SK-N-SH treated with all-trans-retinoic acid at 6 μM for 48 hours (cell line): ENCODE data around the gene FHIT.

Experiments used
- ARNTL ChIP-seq: fragments of 450-650 bp; formaldehyde crosslinking; IDR thresholded peaks from 2 replicates; pipeline ENCODE4 v1.5.0; 2020; ENCODE audit warnings: low read depth, mild to moderate bottlenecking, moderate library complexity, borderline replicate concordance
- BACH2 ChIP-seq: fragments of 250-450 bp; sonication (Bioruptor Pico); IDR thresholded peaks from 2 replicates; pipeline ENCODE4 v1.9.0; 2021; ENCODE audit warnings: mild to moderate bottlenecking, borderline replicate concordance
- GLIS3 ChIP-seq: fragments of 250-450 bp; sonication (Bioruptor Pico); IDR thresholded peaks from 2 replicates; pipeline ENCODE4 v1.5.0; 2020; ENCODE audit warnings: mild to moderate bottlenecking, moderate library complexity
- ISL1 ChIP-seq: fragments of 250-450 bp; sonication (Bioruptor Pico); IDR thresholded peaks from 2 replicates; pipeline ENCODE4 v2.1.2; 2022; ENCODE audit warnings: mild to moderate bottlenecking, moderate library complexity
- SNAI2 ChIP-seq: fragments of 250-450 bp; sonication (Bioruptor Pico); IDR thresholded peaks from 2 replicates; pipeline ENCODE4 v1.5.0; 2020; ENCODE audit warnings: mild to moderate bottlenecking, moderate library complexity
- TCF4 ChIP-seq: fragments of 250-450 bp; sonication (Bioruptor Pico); IDR thresholded peaks from 2 replicates; pipeline ENCODE4 v1.8.0; 2021; ENCODE audit warnings: mild to moderate bottlenecking, moderate library complexity, borderline replicate concordance
- ZC3H10 ChIP-seq: fragments of 250-450 bp; sonication (Bioruptor Pico); IDR thresholded peaks from 2 replicates; pipeline ENCODE4 v1.5.1; 2021; ENCODE audit warnings: mild to moderate bottlenecking, moderate library complexity
- ZNF565 ChIP-seq: fragments of 450-650 bp; formaldehyde crosslinking; conservative IDR thresholded peaks from 2 replicates; pipeline ENCODE4 v1.5.0; 2020; ENCODE audit warnings: low read depth, mild to moderate bottlenecking, moderate library complexity
- ZNF70 ChIP-seq: fragments of 450-650 bp; formaldehyde crosslinking; IDR thresholded peaks from 2 replicates; pipeline ENCODE4 v1.5.0; 2020; ENCODE audit warnings: mild to moderate bottlenecking, moderate library complexity
- TF ChIP-seq, protein P1 (sequence below): fragments of 250-450 bp; sonication (Bioruptor Pico); IDR thresholded peaks from 2 replicates; pipeline ENCODE4 v1.5.1; 2020; ENCODE audit warnings: low read depth, mild to moderate bottlenecking, moderate library complexity
- TF ChIP-seq, protein P2 (sequence below): fragments of 250-450 bp; sonication (Bioruptor Pico); IDR thresholded peaks from 2 replicates; pipeline ENCODE4 v1.8.0; 2020; ENCODE audit warnings: mild to moderate bottlenecking, moderate library complexity, borderline replicate concordance
- TF ChIP-seq, protein P3 (sequence below): fragments of 250-450 bp; sonication (Bioruptor Pico); IDR thresholded peaks from 2 replicates; pipeline ENCODE4 v1.5.0; 2020; ENCODE audit warnings: mild to moderate bottlenecking, moderate library complexity
- TF ChIP-seq, protein P4 (sequence below): fragments of 250-450 bp; sonication (Bioruptor Pico); IDR thresholded peaks from 2 replicates; pipeline ENCODE4 v1.5.1; 2021; ENCODE audit warnings: mild to moderate bottlenecking, moderate library complexity
- TF ChIP-seq, protein P5 (sequence below): fragments of 250-450 bp; sonication (Bioruptor Pico); IDR thresholded peaks from 2 replicates; pipeline ENCODE4 v1.8.0; 2021; ENCODE audit warnings: low read depth, mild to moderate bottlenecking, moderate library complexity, borderline replicate concordance

DNA sequence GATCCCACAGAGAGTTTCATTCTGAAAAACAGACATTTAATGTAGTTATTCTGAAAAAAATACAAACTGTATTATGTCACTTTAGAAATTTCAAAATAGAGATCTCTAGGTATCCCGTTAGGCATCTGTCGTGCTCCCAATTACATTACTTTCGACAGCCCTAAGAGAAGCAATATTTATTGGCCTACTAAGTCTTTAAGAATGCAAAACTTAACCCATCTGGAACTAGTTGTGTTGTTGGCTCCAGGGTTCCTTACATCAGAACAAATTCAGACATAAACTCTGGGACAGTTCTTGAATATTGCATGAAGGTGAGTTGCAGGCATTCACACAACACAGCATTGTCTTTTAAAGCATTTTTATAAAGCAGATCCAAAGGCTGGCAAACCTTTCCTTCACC lies 498.4 kb downstream of the FHIT start:
- TF ChIP-seq ZNF565 (no peak), GLIS3 (CRISPR knock-in tag) (no peak), SNAI2 (CRISPR knock-in tag) (no peak), ARNTL (CRISPR knock-in tag) (no peak), ISL1 (CRISPR knock-in tag) (peak; percentile 38; the same call in 1 of the 2 replicates), BACH2 (no peak), ZNF70 (CRISPR knock-in tag) (no peak), TCF4 (CRISPR knock-in tag) (no peak), ZC3H10 (CRISPR knock-in tag) (no peak)
- TF ChIP-seq, protein P1, sequence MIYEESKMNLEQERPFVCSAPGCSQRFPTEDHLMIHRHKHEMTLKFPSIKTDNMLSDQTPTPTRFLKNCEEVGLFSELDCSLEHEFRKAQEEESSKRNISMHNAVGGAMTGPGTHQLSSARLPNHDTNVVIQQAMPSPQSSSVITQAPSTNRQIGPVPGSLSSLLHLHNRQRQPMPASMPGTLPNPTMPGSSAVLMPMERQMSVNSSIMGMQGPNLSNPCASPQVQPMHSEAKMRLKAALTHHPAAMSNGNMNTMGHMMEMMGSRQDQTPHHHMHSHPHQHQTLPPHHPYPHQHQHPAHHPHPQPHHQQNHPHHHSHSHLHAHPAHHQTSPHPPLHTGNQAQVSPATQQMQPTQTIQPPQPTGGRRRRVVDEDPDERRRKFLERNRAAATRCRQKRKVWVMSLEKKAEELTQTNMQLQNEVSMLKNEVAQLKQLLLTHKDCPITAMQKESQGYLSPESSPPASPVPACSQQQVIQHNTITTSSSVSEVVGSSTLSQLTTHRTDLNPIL (CRISPR knock-in tag), result no peak
- TF ChIP-seq, protein P2, sequence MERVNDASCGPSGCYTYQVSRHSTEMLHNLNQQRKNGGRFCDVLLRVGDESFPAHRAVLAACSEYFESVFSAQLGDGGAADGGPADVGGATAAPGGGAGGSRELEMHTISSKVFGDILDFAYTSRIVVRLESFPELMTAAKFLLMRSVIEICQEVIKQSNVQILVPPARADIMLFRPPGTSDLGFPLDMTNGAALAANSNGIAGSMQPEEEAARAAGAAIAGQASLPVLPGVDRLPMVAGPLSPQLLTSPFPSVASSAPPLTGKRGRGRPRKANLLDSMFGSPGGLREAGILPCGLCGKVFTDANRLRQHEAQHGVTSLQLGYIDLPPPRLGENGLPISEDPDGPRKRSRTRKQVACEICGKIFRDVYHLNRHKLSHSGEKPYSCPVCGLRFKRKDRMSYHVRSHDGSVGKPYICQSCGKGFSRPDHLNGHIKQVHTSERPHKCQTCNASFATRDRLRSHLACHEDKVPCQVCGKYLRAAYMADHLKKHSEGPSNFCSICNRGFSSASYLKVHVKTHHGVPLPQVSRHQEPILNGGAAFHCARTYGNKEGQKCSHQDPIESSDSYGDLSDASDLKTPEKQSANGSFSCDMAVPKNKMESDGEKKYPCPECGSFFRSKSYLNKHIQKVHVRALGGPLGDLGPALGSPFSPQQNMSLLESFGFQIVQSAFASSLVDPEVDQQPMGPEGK (CRISPR knock-in tag), result no peak
- TF ChIP-seq, protein P3, sequence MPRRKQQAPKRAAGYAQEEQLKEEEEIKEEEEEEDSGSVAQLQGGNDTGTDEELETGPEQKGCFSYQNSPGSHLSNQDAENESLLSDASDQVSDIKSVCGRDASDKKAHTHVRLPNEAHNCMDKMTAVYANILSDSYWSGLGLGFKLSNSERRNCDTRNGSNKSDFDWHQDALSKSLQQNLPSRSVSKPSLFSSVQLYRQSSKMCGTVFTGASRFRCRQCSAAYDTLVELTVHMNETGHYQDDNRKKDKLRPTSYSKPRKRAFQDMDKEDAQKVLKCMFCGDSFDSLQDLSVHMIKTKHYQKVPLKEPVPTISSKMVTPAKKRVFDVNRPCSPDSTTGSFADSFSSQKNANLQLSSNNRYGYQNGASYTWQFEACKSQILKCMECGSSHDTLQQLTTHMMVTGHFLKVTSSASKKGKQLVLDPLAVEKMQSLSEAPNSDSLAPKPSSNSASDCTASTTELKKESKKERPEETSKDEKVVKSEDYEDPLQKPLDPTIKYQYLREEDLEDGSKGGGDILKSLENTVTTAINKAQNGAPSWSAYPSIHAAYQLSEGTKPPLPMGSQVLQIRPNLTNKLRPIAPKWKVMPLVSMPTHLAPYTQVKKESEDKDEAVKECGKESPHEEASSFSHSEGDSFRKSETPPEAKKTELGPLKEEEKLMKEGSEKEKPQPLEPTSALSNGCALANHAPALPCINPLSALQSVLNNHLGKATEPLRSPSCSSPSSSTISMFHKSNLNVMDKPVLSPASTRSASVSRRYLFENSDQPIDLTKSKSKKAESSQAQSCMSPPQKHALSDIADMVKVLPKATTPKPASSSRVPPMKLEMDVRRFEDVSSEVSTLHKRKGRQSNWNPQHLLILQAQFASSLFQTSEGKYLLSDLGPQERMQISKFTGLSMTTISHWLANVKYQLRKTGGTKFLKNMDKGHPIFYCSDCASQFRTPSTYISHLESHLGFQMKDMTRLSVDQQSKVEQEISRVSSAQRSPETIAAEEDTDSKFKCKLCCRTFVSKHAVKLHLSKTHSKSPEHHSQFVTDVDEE (CRISPR knock-in tag), result no peak
- TF ChIP-seq, protein P4, sequence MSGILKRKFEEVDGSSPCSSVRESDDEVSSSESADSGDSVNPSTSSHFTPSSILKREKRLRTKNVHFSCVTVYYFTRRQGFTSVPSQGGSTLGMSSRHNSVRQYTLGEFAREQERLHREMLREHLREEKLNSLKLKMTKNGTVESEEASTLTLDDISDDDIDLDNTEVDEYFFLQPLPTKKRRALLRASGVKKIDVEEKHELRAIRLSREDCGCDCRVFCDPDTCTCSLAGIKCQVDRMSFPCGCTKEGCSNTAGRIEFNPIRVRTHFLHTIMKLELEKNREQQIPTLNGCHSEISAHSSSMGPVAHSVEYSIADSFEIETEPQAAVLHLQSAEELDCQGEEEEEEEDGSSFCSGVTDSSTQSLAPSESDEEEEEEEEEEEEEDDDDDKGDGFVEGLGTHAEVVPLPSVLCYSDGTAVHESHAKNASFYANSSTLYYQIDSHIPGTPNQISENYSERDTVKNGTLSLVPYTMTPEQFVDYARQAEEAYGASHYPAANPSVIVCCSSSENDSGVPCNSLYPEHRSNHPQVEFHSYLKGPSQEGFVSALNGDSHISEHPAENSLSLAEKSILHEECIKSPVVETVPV, result no peak
- TF ChIP-seq, protein P5, sequence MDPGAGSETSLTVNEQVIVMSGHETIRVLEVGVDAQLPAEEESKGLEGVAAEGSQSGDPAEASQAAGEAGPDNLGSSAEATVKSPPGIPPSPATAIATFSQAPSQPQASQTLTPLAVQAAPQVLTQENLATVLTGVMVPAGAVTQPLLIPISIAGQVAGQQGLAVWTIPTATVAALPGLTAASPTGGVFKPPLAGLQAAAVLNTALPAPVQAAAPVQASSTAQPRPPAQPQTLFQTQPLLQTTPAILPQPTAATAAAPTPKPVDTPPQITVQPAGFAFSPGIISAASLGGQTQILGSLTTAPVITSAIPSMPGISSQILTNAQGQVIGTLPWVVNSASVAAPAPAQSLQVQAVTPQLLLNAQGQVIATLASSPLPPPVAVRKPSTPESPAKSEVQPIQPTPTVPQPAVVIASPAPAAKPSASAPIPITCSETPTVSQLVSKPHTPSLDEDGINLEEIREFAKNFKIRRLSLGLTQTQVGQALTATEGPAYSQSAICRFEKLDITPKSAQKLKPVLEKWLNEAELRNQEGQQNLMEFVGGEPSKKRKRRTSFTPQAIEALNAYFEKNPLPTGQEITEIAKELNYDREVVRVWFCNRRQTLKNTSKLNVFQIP (CRISPR knock-in tag), result no peak
